WTC11 (cell line): ENCODE measurements around the gene TEX11. TPM values are rescaled to one million over a fixed set of nuclear protein-coding genes. Genes with fewer than 3 reads are reported as not detected.

Experiments
- ATAC-seq: fragments of 200-7000 bp; cut with Tn5 transposase; 2 replicates; pipeline ENCODE4 v1.10.0; 2021; ENCODE audit warnings: mild to moderate bottlenecking, moderate library complexity
- CTCF ChIA-PET: fragments of 300-600 bp; sonication (Branson Sonifier 250); formaldehyde crosslinking; loops from one replicate; lab custom pipeline; 2021; ENCODE audit warnings: antibody characterized with exemption; lab: Charles Lee
- POLR2A ChIA-PET: fragments of 350-600 bp; sonication (Branson Sonifier 250); formaldehyde crosslinking; loops from one replicate; lab custom pipeline; 2021; ENCODE audit warnings: antibody characterized with exemption; lab: Charles Lee
- DNase-seq: peaks from one replicate; pipeline ENCODE4 v3.0.0; 2021; ENCODE audit warnings: low spot score
- H3K27ac Mint-ChIP-seq: 2 replicates; pipeline ENCODE4 v1.8.0; 2021; ENCODE audit warnings: mixed read lengths
- H3K27me3 Mint-ChIP-seq: 2 replicates; pipeline ENCODE4 v1.8.0; 2021; ENCODE audit warnings: low read depth, mild to moderate bottlenecking, moderate library complexity, mixed read lengths
- H3K36me3 Mint-ChIP-seq: 2 replicates; pipeline ENCODE4 v1.8.0; 2021; ENCODE audit warnings: mixed read lengths
- H3K4me1 Mint-ChIP-seq: 2 replicates; pipeline ENCODE4 v1.8.0; 2022; ENCODE audit warnings: mixed read lengths
- H3K4me3 Mint-ChIP-seq: 2 replicates; pipeline ENCODE4 v1.8.0; 2021; ENCODE audit warnings: mild to moderate bottlenecking, moderate library complexity, mixed read lengths
- H3K9me3 Mint-ChIP-seq: 2 replicates; pipeline ENCODE4 v1.8.0; 2021; ENCODE audit warnings: mixed read lengths
- ATF1 ChIP-seq: sonication (generic); formaldehyde crosslinking; IDR thresholded peaks from 2 replicates; pipeline ENCODE4 v1.8.1; 2023; ENCODE audit warnings: mild to moderate bottlenecking, moderate library complexity, missing genetic modification reagents
- ATF2 ChIP-seq: sonication (generic); formaldehyde crosslinking; IDR thresholded peaks from 2 replicates; pipeline ENCODE4 v1.8.1; 2022; ENCODE audit warnings: low read depth, missing genetic modification reagents, borderline replicate concordance
- CBFB ChIP-seq: sonication (generic); formaldehyde crosslinking; IDR thresholded peaks from 2 replicates; pipeline ENCODE4 v1.8.1; 2022; ENCODE audit warnings: mild to moderate bottlenecking, low read depth, missing genetic modification reagents
- CDX4 ChIP-seq: fragments of 250-450 bp; sonication (Bioruptor Pico); IDR thresholded peaks from 2 replicates; pipeline ENCODE4 v1.9.0; 2021; ENCODE audit warnings: moderate library complexity, mild to moderate bottlenecking, inconsistent platforms, borderline replicate concordance
- CREM ChIP-seq: sonication (generic); formaldehyde crosslinking; IDR thresholded peaks from 2 replicates; pipeline ENCODE4 v1.8.1; 2022; ENCODE audit warnings: mild to moderate bottlenecking, missing genetic modification reagents, moderate library complexity
- E2F1 ChIP-seq: sonication (generic); formaldehyde crosslinking; IDR thresholded peaks from 2 replicates; pipeline ENCODE4 v1.8.0; 2022; ENCODE audit warnings: mild to moderate bottlenecking, missing genetic modification reagents
- ELF4 ChIP-seq: sonication (generic); formaldehyde crosslinking; IDR thresholded peaks from 2 replicates; pipeline ENCODE4 v1.8.1; 2022; ENCODE audit warnings: low read depth, mild to moderate bottlenecking, moderate library complexity, missing genetic modification reagents
- ETV6 ChIP-seq: sonication (generic); formaldehyde crosslinking; IDR thresholded peaks from 2 replicates; pipeline ENCODE4 v1.8.1; 2022; ENCODE audit warnings: mild to moderate bottlenecking, missing genetic modification reagents
- NR3C1 ChIP-seq: sonication (generic); formaldehyde crosslinking; conservative IDR thresholded peaks from 2 replicates; pipeline ENCODE4 v1.8.1; 2023; ENCODE audit warnings: low read depth, mild to moderate bottlenecking, missing genetic modification reagents
- OVOL2 ChIP-seq: fragments of 250-450 bp; sonication (Bioruptor Pico); IDR thresholded peaks from 2 replicates; pipeline ENCODE4 v1.9.0; 2021; ENCODE audit warnings: mild to moderate bottlenecking, borderline replicate concordance
- RORB ChIP-seq: fragments of 250-450 bp; sonication (Bioruptor Pico); IDR thresholded peaks from 2 replicates; pipeline ENCODE4 v1.9.0; 2021; ENCODE audit warnings: mild to moderate bottlenecking
- TEAD4 ChIP-seq: sonication (generic); formaldehyde crosslinking; IDR thresholded peaks from 2 replicates; pipeline ENCODE4 v1.8.0; 2022; ENCODE audit warnings: mild to moderate bottlenecking, missing genetic modification reagents
- total RNA-seq: library from RNA; stranded (reverse); gene quantifications from 3 replicates; pipeline ENCODE4 v1.2.3, GENCODE V29; 2021
- TF ChIP-seq, protein P1 (sequence below): sonication (generic); formaldehyde crosslinking; IDR thresholded peaks from 2 replicates; pipeline ENCODE4 v1.8.0; 2023; ENCODE audit warnings: missing genetic modification reagents, mild to moderate bottlenecking, borderline replicate concordance
- TF ChIP-seq, protein P2 (sequence below): fragments of 250-450 bp; sonication (Bioruptor Pico); IDR thresholded peaks from 2 replicates; pipeline ENCODE4 v2.1.2; 2022; ENCODE audit warnings: mild to moderate bottlenecking, moderate library complexity
- TF ChIP-seq, protein P3 (sequence below): sonication (generic); formaldehyde crosslinking; IDR thresholded peaks from 2 replicates; pipeline ENCODE4 v1.8.0; 2022; ENCODE audit warnings: mild to moderate bottlenecking, missing genetic modification reagents
- TF ChIP-seq, protein P4 (sequence below): fragments of 250-450 bp; sonication (Bioruptor Pico); IDR thresholded peaks from 2 replicates; pipeline ENCODE4 v1.9.0; 2021; ENCODE audit warnings: mild to moderate bottlenecking
- TF ChIP-seq, protein P5 (sequence below): sonication (generic); formaldehyde crosslinking; IDR thresholded peaks from 2 replicates; pipeline ENCODE4 v1.8.0; 2023; ENCODE audit warnings: missing genetic modification reagents

TEX11 gene
- total RNA-seq, 1 experiment from 2014 or later: 0.31 TPM

DNA sequence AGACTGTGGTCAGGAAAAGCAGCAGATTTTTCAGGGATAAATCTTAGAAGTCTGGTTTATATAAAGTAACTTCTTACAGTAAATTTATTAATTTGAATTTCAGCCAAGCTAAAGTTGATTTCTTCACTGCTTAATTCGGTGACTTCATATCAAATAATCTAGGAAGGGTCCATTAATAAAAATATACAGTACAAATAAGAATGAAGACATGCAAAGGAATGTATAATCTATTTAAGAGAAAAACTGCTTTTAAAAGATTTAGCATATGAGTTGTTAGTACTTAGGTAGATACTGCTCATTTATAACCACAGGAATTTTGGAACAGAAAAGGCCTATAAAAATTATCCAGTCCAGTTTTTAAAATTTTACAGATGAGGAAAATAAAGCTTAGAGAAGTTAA lies 286.8 kb downstream of the TEX11 start:
- ChIA-PET CTCF (no interaction called here), POLR2A (no interaction called here)
- ATAC-seq (no peak), DNase-seq (no peak)
- no peak overlapping the region for H3K4me3 Mint-ChIP-seq
- peaks cover 16% of the 10 kb centered on the region for H3K4me1 Mint-ChIP-seq
- H3K27ac Mint-ChIP-seq: no peak overlapping the region
- no peaks in the 10 kb centered on the region for H3K36me3 Mint-ChIP-seq
- no peaks in the 10 kb centered on the region for H3K9me3 Mint-ChIP-seq
- peaks cover under 1% of the 10 kb centered on the region; the same call in 1 of the 2 replicates for H3K27me3 Mint-ChIP-seq
- TF ChIP-seq ELF4 (no peak), NR3C1 (CRISPR knock-in tag) (no peak), CDX4 (CRISPR knock-in tag) (no peak), ATF2 (CRISPR knock-in tag) (no peak), OVOL2 (CRISPR knock-in tag) (no peak), E2F1 (CRISPR knock-in tag) (no peak)
- TF ChIP-seq, protein P1, sequence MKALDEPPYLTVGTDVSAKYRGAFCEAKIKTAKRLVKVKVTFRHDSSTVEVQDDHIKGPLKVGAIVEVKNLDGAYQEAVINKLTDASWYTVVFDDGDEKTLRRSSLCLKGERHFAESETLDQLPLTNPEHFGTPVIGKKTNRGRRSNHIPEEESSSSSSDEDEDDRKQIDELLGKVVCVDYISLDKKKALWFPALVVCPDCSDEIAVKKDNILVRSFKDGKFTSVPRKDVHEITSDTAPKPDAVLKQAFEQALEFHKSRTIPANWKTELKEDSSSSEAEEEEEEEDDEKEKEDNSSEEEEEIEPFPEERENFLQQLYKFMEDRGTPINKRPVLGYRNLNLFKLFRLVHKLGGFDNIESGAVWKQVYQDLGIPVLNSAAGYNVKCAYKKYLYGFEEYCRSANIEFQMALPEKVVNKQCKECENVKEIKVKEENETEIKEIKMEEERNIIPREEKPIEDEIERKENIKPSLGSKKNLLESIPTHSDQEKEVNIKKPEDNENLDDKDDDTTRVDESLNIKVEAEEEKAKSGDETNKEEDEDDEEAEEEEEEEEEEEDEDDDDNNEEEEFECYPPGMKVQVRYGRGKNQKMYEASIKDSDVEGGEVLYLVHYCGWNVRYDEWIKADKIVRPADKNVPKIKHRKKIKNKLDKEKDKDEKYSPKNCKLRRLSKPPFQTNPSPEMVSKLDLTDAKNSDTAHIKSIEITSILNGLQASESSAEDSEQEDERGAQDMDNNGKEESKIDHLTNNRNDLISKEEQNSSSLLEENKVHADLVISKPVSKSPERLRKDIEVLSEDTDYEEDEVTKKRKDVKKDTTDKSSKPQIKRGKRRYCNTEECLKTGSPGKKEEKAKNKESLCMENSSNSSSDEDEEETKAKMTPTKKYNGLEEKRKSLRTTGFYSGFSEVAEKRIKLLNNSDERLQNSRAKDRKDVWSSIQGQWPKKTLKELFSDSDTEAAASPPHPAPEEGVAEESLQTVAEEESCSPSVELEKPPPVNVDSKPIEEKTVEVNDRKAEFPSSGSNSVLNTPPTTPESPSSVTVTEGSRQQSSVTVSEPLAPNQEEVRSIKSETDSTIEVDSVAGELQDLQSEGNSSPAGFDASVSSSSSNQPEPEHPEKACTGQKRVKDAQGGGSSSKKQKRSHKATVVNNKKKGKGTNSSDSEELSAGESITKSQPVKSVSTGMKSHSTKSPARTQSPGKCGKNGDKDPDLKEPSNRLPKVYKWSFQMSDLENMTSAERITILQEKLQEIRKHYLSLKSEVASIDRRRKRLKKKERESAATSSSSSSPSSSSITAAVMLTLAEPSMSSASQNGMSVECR (CRISPR knock-in tag): no peak
- TF ChIP-seq, protein P2, sequence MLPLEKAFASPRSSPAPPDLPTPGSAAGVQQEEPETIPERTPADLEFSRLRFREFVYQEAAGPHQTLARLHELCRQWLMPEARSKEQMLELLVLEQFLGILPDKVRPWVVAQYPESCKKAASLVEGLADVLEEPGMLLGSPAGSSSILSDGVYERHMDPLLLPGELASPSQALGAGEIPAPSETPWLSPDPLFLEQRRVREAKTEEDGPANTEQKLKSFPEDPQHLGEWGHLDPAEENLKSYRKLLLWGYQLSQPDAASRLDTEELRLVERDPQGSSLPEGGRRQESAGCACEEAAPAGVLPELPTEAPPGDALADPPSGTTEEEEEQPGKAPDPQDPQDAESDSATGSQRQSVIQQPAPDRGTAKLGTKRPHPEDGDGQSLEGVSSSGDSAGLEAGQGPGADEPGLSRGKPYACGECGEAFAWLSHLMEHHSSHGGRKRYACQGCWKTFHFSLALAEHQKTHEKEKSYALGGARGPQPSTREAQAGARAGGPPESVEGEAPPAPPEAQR (CRISPR knock-in tag): no peak

DNA sequence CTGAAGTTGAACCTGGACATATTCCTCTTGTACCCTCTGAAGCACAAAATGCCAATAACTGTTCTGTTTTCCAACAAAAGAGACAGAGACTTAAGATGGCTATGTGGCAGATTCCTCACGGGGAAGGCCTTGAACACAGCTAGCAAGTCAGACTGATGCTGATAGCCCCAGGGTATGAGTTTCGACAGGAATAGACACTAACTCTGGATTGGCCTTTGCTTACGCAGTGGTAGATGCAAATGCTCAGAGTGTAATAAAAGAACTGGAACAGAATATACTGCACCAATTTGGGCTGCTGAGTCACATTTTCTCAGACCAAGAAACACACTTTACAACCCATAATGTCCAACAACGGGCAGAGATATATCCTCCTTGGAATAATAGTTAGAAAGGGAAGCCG lies 290.0 kb downstream of the TEX11 start:
- H3K36me3 Mint-ChIP-seq: no peaks in the 10 kb centered on the region
- ChIA-PET CTCF (no interaction called here), POLR2A (no interaction called here)
- no peak for DNase-seq
- H3K4me3 Mint-ChIP-seq: no peak overlapping the region
- H3K27me3 Mint-ChIP-seq: no peaks in the 10 kb centered on the region; the same call in 1 of the 2 replicates
- H3K4me1 Mint-ChIP-seq: peaks cover 10% of the 10 kb centered on the region
- TF ChIP-seq, protein P3, sequence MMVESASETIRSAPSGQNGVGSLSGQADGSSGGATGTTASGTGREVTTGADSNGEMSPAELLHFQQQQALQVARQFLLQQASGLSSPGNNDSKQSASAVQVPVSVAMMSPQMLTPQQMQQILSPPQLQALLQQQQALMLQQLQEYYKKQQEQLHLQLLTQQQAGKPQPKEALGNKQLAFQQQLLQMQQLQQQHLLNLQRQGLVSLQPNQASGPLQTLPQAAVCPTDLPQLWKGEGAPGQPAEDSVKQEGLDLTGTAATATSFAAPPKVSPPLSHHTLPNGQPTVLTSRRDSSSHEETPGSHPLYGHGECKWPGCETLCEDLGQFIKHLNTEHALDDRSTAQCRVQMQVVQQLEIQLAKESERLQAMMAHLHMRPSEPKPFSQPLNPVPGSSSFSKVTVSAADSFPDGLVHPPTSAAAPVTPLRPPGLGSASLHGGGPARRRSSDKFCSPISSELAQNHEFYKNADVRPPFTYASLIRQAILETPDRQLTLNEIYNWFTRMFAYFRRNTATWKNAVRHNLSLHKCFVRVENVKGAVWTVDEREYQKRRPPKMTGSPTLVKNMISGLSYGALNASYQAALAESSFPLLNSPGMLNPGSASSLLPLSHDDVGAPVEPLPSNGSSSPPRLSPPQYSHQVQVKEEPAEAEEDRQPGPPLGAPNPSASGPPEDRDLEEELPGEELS (CRISPR knock-in tag): no peak
- TF ChIP-seq ETV6 (CRISPR knock-in tag) (no peak), CBFB (CRISPR knock-in tag) (no peak), CREM (no peak), RORB (no peak), TEAD4 (CRISPR knock-in tag) (no peak), ATF1 (CRISPR knock-in tag) (no peak)
- TF ChIP-seq, protein P4, sequence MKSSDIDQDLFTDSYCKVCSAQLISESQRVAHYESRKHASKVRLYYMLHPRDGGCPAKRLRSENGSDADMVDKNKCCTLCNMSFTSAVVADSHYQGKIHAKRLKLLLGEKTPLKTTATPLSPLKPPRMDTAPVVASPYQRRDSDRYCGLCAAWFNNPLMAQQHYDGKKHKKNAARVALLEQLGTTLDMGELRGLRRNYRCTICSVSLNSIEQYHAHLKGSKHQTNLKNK (CRISPR knock-in tag): no peak
- TF ChIP-seq, protein P5, sequence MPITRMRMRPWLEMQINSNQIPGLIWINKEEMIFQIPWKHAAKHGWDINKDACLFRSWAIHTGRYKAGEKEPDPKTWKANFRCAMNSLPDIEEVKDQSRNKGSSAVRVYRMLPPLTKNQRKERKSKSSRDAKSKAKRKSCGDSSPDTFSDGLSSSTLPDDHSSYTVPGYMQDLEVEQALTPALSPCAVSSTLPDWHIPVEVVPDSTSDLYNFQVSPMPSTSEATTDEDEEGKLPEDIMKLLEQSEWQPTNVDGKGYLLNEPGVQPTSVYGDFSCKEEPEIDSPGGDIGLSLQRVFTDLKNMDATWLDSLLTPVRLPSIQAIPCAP (CRISPR knock-in tag): no peak
- ATAC-seq: no peak
- H3K27ac Mint-ChIP-seq: no peak overlapping the region
- H3K9me3 Mint-ChIP-seq: no peaks in the 10 kb centered on the region
